Activated CD4-positive, alpha-beta T cell treated with anti-CD3 and anti-CD28 coated beads for 1 hour (primary cell): ENCODE measurements around the gene GRIN1.

Source experiments
- DNase-seq: peaks from one replicate; pipeline ENCODE4 v3.0.0-alpha.2; 2020

The GRIN1 gene

DNA sequence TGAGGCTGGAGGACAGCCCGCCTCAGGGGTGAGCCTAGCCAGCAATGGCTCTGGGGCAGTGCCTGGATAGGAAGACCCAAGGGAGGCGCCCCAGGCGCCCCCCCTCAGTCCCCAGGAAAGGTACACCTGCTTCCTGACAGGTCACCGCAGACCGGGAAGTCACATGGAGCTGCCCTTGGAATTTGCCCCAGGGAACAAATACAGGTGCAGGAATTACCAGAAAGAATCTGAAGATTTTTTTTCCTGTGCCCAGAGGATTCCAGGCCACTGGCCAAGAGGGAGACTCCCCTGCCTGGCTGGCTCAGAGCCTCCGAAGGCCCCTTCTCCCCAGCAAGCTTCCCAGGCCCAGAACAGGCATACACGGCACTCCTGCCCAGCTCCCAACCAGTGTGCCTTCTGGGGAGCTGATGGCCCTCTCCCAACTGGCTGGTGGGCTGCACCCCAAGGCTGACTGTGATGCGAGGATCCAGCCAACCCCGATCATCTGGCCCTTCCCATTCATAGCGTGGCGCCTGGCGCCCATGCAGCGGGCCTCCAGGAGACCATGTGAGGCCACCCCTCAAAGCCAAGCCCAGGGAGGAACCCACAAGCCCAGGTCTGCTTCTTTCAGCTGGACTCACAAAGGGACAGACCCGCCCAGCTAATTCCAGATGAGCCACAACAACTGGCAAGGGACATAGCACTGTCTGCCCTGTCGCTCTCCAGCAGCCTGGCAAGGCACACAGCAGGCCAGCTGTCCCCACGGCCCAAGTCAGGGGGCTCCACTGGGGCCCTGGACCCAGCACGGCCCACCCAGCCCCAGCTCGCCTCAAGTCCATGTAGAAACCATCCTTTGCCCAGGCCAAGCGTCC is 59.3 kb downstream of the GRIN1 start:
- no peak for DNase-seq

- no peak for DNase-seq
Measured at GRCh38 chr9:137198902-137199283, 59.9 kb downstream of the GRIN1 start.

GRCh38 chr9:137199411-137200121 is 60.6 kb downstream of the GRIN1 start:
- DNase-seq: no peak

- DNase-seq: peak; percentile 95
Measured at GRCh38 chr9:137200311-137201204, 61.6 kb downstream of the GRIN1 start, which contains the start of gene TPRN. TPRN (minus strand) TSS chr9:137200741; CDS start chr9:137200711, 30 bp downstream.

DNA sequence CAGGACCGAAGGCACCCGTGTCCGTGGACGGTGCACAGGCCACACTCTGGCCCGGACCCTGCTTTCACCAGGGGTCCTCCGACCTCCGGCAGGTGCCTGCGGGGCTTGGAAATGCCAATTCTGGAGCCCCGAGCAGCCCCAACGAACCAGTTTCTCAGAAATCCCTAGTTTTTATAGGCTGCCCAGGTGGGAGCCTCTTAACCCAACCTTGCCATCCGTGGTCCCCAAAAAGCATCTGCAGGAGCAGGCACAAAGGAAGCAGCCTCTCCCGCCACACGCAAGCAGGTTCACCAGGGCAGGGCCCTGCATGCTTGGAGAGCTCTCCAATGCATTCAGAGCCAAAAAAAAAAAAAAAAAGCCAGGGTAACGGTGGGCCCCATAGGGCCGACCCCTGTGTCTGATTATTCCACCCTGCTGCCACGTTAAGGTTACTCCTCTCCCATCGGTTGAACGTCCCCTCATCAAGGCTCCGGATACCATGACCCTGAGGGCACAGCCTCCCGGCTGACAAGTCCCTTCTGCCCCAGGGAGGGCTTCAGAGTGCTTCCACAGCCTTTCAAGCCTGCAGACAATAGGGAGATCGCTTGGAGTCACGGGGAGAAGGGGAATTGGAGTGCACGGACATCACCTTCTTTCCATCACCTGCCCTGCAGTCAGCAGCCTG is 62.4 kb downstream of the GRIN1 start:
- DNase-seq: no peak

DNA sequence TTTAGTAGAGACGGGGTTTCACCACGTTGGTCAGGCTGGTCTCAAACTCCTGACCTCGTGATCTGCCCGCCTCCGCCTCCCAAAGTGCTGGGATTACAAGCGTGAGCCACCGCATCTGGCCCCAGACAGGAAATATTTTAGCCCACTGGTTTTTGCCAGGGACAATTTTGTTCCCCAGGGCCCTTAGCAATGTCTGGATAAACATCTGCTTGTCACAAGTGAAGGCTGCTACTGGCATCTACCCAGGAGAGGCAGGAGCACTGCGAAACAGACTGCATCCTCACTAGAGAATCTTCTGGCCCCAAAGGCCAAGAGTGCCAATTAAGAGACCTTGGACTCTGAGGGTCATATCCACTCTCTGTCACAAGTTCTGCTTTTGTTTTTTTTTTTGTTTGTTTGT is 64.0 kb downstream of the GRIN1 start:
- DNase-seq: no peak

GRCh38 chr9:137204731-137205125 is 65.8 kb downstream of the GRIN1 start:
- DNase-seq: no peak

DNA sequence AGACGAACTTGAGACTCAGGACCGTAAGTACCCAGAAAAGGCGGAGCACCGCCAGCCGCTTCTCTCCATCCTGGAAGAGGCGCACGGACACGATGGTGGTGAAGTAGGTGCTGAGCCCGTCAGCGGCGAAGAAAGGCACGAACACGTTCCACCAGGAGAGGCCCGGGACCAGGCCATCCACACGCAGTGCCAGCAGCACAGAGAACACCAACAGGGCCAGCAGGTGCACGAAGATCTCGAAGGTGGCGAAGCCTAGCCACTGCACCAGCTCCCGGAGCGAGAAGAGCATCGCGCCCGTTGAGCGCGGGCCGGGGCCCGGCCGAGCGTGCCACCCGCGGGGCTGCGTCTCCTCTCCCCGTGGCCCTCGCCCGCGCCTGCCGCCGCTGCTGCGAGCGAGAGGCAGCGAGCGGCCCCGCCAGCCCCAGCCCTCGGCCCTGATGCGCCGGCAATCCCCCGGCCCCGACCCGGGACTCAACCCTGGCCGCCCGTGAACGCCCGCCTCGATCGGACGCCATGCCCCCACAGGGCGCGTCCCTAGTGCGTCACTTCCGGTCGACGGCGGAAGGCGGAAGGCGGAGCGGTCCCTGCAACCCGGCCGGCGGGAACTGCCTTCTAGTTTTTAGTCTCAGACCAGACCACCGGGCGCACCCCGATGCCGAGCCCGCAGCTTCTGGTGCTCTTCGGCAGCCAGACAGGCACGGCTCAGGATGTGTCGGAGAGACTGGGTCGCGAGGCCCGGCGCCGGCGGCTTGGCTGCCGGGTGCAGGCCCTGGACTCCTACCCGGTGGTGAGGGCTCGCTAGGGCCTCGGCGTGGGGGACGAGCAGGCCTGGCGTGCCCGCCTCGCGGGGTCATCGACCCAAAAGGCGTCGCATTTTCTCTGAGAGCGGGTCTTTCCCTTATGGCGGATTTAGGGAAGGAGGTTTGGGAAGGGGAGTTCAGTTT is 66.4 kb downstream of the GRIN1 start, which contains the start of the genes NDOR1 and TMEM203:
TSS of gene NDOR1 (plus strand) at position 575 of the 944 bp plus-strand sequence. CDS start at position 653, 78 bp downstream.
TSS of gene TMEM203 (minus strand) at position 523 of the 944 bp plus-strand sequence. CDS start at position 289, 234 bp downstream.
- peak; percentile 89 for DNase-seq

- no peak for DNase-seq
Measured at GRCh38 chr9:137206602-137207001, 67.6 kb downstream of the GRIN1 start.

DNA sequence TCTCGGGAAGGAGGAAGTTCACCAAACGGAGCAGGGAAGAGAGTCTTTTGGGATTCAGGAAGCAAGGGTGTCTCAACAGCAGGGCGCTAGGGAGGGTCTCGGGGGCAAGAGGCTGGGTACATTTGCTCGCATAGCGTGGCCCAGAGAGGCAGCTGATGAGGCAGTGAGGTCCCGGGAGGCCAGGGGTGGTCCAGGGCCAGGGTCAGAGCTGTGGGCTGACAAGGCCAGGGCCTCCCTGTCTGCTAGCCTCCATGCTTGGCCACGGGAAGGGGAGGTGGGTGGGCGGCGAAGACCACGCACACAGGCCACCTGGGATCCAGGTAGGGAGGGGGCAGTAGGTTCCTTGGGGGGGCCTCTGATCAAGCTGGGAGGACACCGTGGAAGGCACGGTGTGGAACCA is 72.6 kb downstream of the GRIN1 start:
- no peak for DNase-seq

- DNase-seq: no peak
Measured at GRCh38 chr9:137212520-137212919, 73.6 kb downstream of the GRIN1 start.

- DNase-seq: no peak
Measured at GRCh38 chr9:137213160-137214060, 74.5 kb downstream of the GRIN1 start.

DNA sequence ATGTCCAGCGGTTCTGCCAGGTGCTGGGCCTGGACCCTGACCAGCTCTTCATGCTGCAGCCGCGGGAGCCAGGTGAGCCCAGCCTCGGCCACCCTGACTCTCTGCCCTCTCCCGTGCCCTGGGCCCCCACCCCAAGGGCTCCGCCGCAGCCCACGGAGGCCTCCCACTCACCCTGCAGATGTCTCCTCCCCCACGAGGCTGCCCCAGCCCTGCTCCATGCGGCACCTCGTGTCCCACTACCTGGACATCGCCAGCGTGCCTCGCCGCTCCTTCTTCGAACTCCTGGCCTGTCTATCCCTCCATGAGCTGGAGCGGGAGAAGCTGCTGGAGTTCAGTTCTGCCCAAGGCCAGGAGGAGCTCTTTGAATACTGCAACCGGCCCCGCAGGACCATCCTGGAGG is 75.7 kb downstream of the GRIN1 start:
- no peak for DNase-seq

DNA sequence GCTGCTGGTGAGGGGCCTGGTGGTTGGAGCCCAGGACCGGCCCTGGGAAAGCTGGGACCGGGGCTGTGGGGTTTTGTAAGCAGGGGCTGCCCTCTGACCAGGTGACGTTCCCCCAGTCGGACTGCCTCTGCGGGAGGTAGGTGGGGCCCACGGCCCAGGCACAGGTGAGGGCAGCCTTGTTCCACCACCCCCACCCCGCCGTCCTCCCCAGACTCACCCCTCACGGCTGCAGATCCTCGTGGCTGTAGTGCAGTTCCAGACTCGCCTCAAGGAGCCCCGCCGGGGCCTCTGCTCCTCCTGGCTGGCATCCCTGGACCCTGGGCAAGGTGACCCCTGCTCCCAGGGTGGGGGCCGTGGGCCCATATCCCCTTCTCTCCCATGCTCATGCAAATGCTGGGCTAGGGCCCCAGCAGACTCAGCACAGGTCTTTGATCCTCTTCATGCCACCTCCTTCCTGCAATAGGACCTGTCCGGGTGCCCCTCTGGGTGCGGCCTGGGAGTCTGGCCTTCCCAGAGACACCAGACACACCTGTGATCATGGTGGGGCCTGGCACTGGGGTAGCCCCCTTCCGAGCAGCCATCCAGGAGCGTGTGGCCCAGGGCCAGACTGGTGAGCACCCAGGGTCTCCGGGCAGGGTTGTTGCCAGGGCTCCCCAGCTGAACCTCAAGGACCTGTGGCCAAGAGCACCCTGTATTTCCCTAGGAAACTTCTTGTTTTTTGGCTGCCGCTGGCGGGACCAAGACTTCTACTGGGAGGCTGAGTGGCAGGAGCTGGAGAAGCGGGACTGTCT is 76.4 kb downstream of the GRIN1 start:
- DNase-seq: no peak

GRCh38 chr9:137216188-137216965 is 77.4 kb downstream of the GRIN1 start:
- no peak for DNase-seq

DNA sequence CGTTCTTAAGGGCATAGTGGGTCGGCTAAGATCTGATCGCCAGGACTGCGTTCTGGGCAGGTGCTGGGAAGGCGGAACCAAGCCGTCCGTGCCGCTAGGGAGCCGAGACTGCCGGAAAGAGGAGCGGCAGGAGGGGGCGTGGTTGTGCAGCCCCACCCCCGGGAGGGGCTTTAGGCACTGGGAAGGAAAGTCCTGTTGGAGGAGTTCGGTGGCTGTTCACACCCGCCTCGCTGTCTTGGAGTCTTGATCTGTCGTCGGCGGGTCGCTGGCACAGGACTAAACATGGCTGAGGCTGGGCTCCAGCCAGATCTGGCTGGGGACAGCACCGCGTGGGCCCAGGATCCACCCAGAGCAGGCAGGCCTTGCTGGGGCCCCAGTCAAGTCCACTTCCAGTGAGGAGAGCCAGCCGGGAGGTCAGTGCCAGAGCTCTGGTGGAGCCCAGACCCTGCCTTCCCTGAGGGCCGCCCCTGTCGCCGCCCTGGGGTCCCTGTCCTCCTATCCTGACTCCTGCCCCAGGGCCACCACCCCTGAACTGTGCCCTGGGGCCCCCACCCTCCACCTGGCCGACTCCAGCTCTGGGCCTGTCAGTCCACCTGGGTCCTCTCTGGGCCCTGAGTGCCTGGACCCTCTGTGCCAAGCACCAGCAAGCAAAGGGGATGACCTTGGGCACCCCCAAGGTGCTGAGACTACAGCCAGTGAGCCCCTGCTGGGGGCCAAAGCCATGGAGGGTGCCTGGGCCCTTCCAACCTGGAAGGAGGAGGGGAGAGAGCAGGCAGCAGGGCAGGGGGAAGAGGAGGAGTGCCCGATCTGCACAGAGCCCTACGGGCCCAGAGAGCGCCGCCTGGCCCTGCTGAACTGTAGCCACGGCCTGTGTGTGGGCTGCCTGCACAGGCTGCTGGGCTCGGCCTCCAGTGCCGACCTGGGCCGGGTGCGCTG is 78.6 kb downstream of the GRIN1 start:
- no peak for DNase-seq

DNA sequence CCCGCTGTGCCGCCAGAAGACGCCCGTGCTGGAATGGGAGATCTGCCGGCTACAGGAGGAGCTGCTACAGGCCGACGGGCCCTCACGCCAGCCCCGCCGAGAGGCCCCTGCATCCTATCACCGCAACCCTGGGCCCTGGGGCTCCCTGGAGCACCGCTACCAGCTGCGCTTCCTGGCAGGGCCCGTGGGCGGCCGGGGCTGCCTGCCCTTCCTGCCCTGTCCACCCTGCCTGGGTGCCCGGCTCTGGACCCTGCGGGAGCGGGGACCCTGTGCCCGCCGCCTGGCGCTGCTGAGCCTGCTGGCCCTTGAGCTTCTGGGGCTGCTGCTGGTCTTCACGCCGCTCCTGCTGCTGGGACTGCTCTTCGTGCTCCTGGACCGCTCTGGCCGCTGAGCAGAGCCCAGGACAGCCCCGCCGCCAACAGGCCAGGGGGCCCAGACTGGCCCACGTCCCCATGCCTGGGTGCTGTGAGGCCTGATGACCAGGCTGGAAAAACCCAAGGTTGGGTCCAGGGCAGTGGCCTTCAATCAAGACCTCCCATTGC is 79.3 kb downstream of the GRIN1 start:
- DNase-seq: no peak
